GM21737 (cell line): ENCODE measurements around the gene CADPS2.

ENCODE experiments used
- ATAC-seq: cut with Tn5 transposase; IDR thresholded peaks from one replicate; pipeline ENCODE4 v1.9.1; 2021; ENCODE audit warnings: mild to moderate bottlenecking, moderate library complexity; ENCODE audit not compliant: unreplicated experiment

CADPS2 gene

DNA sequence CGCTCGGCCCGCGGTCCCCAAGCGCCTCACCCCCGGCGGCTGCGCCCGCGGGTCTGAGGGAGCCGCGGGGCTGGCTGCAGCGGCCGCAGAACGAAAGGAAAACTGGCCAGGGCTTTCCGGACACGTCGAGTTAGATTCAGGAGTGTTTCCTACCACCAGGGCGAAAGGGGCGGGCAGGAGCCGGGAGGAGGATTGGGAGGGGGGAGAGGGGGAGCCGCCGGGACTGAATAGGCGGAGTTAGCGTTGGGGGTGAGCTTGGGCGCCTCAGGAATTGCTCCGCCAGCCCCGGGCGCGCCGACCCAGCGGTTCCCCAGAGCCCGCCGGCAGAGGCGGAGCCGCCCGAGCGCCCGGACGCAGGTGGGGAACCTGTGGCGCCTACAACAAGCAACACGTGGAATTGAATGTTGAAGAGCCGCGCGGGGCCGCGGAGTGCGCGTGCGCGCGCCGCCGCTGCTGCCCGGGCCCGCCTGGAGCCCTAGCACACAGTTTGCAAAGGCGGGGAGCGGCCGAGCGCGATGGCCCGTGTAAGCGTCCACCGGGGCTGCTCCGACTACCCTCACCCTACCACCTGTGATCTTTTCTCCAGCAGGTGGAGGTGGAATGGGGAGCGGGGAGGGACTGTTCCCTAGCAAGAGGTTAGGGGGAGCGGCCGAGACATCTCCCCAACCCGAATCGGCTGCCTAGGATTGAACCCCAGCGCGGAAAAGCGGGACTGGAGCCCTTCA, at the start of gene CADPS2:
Gene CADPS2 (minus strand): TSS at position 104 of the 725 bp plus-strand sequence. CDS start 123 bp downstream, outside the sequence.
- ATAC-seq: peak; percentile 65

DNA sequence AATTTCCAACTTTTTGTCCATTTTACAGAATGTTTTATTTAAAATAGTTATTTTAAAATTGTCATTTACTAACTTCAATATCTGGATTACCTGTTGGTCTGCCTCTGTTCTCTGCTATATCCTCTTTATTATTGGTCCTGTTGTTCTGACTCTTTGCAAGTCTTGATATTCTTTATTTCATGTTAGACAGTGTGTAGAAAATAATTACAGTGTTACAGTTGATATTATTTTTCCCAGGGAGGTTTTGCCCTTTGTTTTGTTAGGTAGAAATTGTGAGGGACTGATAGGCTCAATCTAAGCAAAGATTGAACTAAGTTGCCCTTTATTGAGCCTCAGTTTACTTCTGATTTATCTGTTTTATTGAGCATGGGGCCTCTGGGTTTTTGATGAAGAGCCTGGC, 49.4 kb upstream of the CADPS2 start:
- ATAC-seq: no peak

DNA sequence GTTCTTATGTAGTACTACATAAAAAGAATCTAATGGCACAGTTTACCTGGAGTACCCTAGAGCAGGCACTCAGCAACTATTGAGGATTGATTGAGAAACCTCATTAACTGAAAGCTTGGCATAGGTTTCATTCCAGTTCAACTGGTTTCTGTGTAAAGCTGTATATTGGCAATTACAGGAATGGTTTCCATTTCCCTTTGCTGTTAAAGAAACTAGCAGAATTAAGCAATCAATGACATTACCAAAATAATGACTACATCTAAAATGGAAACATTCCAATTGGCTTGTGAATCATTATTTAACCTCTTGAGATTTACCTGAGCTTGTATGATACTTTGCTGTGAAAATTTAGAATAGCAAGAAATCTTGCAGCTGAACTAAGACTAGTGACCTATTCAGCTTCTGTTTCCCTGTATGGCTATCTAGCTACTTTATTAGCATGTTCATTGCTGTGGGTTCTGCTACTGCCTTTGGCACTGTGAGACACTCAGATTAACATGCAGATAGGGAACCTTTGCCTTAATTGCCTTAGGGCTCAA, 33.5 kb upstream of the CADPS2 start:
- ATAC-seq: no peak

DNA sequence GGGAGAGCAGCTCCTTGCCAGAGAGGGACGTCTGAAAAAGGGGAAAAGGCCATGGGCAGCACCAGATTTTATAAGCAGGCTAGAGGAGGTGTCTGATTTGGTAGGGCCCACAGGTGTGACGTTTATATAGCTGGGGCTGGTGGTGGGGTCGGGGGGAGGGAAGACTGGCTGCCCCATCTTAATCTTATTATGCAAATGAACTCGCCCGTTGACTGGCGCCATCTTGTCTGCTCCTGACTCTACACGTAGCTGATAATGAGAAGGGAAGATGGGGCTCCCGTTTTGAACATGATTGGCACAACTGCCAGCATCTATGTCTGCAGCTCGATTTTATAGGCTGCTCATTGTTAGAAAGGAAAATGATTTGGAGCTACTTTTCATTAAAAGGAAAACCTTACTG, 28.6 kb upstream of the CADPS2 start:
- no peak for ATAC-seq

DNA sequence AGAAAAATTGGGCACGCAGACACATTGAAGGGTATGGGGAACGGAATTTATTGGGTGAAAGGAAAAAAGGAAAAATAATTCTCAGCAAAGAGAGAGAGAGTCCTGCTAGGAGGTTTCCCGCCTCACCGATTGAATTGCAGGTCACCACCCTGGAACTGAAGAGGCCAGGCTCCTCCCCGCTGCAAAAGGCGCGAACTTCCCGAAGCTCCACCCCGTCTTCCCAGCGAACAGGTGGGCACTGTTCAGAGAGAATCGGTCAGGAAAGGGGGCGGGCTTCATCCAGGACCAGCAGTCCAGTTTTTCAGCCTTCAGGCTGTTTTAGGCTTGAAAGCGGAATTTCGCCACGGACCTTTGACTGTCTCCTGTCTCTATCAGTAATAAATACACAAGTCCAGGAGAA, 27.3 kb upstream of the CADPS2 start:
- no peak for ATAC-seq

DNA sequence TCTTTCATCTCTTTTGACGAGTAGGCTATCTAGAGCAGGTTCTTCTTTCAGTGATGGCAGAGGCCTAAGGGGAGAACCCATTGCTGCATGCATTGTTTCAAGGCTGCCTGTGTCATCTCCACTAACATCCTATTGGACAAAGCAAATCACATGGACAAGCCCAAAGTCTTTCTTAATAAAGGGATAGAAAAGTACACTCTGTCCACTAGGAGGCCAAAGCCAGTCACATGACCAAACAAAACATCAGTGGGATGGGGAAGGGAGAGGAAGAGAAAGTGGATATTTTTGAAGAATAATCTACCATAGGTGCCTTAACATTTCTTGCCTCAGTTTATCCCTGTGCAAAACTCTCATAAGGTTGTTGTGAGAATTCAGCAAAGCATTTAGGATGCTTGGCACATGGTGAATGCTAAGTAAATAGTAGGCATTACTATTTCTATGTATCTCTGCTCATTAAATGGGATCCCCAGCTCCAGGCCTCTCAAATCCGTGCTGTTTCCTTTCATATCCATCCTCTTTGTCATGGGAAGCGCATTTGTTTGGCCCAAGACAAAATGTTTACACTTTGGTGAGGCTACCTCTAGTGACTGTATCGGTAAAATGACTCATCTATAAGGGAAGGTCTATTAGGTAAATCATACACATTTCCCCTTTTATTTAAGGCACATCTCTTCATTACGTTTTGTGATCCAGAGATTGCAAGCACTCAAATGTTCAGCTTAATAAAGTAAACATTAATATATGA, 16.7 kb upstream of the CADPS2 start:
- ATAC-seq: no peak

DNA sequence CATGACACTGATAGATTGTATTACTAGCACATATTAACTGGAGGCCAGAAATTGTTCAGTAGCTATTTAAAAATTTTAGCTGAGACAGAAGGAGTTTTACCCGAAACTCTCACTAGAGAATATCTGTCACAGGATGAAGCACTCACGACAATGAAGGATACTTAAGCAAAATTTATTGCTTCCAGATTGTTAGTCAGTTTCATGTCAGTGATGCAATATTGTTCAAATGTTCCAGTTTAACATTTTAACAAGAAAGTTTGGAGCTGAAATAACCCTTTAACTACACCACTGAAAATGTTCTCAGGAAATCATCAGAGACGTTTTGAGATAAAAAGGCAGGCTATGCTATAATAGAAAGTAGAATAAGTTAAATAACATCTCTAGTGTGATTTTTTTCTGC, 15.0 kb upstream of the CADPS2 start:
- no peak for ATAC-seq

DNA sequence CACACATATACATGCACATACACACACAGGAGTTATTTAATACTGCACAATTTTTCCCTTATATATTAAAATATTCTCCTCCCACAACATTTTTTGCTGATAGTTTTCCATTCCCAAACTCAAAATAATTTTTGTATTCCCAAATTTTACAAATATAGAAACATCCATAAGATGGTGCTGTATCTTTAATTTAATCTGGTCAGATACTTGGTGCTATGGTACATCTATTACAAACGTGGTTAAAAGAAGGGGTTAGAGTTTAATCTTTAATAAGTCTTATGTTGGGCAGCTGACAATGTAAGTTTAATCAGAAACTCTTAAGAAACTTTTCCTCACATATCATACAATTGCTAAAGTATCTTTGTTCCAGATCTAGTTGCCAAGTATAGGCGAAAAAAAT, 10.2 kb upstream of the CADPS2 start:
- no peak for ATAC-seq

DNA sequence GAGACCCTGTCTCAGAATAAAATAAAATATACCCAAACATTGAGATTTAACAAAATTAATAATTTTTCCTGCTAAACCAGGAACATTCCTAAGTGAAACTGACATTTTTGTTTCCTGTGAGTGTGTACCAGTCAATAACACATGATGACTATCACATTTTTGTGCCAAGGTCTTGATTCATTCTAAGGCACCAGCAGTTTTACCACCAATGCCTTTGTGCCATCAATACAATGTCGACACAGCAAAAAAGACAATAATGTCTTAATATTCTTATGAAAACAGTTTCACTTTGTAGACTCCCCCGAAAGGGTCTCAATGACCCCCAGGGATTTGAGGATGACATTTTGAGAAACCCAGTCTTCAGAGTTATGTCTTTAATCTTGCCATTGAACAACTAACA, 7.2 kb upstream of the CADPS2 start:
- ATAC-seq: no peak

DNA sequence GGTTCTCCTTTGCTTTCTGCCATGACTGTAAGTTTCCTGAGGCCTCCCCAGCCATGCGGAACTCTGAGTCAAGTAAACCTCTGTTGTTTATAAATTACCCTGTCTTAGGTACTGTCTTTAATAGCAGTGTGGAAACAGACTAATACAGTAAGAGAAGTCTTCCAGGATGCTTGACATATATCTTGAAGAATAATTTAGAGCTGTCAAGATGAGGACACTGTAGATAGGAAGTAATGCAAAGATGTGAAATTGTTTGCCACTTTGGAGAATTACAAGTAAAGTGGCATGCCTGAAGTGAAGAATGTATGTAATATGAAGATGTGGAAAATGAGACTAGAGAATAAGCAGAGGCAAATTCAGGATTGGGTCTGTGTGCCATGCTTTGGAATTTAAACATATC, 2.9 kb upstream of the CADPS2 start:
- ATAC-seq: no peak

DNA sequence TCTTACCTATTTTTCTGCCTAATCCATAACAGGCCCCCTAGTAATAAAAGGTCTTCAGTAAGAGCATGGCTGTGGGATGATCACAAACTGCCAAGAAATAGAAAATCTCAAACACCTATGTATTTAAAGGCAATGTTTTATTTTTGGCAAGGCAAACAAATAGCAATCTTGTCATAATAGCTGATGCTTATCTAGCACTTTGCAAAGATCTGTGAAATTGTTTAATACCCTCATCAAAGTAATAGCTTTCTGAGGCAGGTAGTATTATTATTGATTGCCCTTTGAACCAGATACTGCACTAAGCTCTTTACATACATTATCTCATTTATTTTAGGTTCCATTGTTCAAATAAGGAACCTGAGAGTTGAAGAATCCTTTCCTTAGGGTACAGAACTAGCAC, 1.6 kb upstream of the CADPS2 start:
- no peak for ATAC-seq

DNA sequence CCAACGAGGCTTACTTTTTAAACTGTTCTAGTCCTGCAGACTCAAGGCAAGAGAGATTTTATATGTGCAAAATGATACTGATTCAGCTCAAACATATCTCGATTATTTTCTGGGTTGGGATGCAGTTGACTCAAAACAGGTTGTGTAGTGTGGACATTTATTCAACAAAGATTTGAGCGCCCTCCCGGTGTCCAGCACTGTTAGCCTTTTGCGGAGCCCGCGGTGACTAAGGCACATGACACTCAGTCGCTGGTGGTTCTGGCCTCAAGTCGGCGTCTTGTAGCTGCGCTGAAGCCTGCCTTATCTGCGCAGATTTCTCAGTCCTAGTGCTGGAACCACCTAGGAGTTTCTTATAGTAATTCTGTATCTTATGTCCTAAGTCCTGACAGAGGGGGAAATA, 938 bp upstream of the CADPS2 start:
- no peak for ATAC-seq

DNA sequence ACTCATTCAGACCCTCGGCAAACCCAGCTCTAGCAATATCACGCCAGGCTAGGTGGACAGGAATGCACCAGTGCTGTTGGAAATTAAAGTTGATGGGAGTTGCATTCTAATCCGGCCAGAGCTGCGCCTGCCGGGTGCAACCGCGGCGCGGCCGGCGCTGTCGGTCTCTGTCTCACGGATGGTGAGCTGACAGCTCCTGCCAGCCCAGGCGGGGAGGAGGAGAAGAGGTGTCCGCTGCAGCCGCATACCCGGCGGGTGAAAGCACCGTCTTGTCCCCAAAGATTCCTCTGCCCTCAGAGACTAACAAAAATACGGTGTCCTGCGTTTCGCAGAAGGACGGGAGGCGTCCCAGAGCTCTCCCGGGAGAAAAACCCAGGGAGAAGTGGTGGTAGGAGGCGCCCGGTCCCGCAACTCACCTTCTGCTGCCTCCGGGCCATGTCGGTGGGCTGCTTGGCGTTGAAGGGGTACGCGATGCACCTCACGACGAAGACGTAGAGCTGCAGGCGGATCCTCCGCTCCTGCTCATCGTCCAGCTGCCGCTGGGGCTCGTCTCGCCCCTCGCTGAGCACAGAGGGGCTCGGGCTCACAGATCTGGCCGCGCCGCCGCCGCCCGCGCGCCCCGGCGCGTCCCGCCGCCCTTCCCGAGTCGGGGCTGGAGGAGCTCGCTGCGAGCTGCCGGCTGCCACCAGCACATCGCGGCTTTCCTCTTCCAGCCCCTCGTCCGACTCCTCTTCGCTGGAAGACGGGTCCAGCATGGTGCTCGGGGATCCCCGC, 490 bp downstream of the CADPS2 start:
- peak; percentile 23 for ATAC-seq

DNA sequence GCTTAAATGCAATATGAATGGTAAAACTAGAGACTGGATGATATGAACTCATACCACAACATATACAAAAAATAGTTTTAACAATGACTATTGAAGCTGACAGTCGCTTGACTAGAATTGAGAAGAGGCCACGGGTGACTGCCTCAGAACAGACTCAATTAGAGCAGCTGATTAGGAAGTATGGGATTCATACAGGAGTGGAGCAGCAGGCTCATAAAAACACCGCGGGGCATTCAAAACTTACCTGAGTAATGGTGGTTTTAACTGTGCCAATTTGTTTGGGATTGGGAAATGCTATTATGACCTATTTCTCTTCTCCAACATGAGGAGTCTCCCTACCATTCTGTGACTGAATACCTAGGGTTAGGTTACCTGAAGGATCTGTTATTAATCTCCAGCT, 2.1 kb downstream of the CADPS2 start:
- no peak for ATAC-seq

DNA sequence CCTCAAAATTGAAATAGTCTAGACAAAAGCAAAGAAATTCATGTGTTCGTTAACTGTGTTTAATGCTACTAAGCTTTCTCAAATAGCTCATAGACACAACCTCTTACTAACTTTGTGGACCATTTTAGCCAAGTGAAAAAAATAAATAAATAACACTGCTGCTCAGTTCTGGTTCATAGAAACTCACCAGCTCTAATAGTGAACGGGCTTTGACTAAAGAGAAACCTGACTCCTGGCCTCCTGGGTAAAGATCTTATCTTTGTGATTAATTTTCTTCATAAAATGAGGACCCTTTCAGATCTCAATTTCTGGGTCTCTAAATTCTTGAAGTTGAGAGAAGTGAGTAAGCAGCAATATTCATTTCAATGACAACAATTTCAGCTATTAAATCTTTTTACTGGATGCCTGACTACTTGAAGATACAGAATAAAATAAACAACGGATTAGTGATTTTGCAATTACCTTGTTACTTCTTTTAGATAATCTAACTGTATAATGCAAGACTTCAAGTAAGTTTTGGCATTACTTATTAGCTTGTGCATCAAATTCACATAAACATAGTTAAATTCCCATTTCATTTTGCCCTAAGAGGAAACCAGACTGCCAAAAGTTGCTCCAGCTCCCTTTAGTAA, 3.1 kb downstream of the CADPS2 start:
- ATAC-seq: no peak

DNA sequence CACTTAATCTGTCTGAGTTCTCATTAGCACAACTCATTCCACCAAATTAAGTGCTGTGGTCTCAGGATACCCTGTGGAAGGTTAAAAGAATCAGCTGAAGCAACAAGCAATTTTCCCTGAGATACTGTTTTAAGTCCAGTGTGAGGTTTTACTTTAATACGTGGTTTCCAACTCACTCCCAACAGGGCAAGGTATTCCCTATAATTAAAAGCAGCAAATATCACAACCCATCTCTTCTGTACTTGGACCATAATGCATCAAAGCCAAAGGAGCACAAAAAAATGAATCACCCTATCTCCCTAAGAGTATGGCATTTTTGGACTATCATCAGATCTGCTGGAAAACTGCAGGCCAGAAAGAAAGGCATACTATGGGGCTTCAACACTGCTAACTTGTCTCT, 4.9 kb downstream of the CADPS2 start:
- no peak for ATAC-seq

DNA sequence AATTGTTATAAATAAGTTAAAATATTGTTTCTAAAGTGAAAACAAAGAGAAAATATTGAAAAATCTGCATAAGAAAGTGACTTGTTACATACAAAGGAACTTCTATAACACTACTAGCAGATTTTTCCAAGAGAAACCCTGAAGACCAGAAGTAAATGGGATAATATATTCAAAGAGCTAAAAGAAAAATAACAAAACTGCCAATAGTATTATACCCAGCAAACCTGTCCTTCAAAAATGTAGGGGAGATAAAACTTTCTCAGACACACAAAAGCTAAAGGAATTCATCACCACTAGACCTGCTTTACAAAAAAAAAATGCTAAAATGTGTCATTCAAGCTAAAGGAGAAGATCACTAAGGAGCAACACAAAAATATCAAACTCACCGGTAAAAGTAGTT, 17.0 kb downstream of the CADPS2 start:
- no peak for ATAC-seq

DNA sequence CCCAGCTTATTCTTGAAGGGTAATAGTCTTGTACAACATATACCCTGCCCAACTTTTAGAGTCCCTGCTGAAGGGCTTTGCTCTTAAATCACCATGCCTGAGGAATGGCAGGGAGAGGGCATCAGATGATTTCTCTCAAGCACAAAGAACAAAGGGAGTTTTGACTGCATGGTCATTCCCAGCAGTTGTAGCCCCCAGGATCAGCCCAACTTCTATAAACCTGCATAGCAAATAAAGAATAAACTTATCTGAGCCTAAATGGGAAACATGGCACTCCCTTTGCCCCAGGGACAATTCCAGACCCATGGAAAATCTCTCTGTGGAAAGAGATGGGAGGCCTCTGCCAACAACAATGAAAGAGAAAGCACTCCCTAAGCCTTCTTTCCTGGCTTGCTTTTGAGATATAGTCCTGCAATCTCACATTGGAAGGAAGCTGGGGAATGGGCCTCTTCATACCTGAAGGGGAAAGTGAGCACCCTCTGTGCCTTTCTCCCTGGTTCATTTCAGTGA, 18.7 kb downstream of the CADPS2 start:
- no peak for ATAC-seq

DNA sequence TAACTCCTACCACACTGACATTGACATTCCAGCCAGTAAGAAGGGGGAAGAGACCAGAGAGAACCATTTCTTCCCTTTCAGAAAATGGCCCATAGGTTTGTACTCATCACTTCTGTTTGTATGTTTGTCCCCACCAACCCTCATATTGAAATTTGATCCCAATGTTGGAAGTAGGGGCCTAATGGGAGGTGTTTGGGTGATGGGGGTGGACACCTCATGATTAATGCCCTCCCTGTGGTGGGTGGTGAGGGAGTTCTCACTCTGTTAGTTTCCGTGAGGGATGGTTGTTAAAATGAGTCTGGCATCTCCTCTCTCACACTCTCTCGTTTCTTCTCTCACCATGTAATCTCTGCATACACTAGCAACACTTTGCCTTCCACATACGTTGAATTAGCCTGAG, 21.4 kb downstream of the CADPS2 start:
- no peak for ATAC-seq

DNA sequence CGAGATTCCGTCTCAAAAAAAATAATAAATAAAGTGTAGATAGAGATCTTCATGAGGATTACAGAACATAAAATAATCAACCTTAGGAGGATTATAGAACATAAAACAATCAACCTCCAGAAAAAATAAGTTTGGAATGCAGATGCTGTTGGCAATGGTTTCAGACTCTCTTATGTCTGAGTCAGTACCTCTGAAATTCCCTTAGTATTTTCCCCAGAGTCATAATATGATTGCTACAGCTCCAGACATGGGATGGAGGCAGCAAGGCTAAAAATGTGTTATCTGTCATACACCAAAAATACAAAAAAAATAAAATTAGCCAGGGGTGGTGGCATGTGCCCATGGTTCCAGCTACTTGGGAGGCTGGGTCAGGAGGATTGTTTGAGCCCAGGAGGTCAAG, 22.2 kb downstream of the CADPS2 start:
- no peak for ATAC-seq

DNA sequence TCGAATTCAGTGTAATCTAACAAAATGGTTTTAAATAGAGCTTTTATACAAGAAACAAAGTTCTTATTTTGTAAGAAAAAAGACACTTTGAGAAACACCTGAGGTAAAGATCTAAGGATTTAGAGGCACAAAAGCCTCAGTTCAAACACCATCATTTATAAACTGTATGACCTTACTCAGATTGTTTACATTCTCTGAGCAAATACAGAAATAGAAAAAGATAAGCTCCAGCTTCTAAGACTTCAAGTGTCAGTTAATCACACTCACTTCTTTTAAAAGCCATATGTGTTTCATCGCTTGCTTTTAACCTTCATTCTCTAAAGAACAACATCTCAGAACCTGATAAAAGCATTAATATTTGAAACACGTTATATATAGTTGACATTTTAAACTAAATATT, 27.9 kb downstream of the CADPS2 start:
- no peak for ATAC-seq
